Skeletal muscle tissue (tissue), 4 donors: Measurements from ENCODE around the gene RNF34. TPM values are rescaled to one million over a fixed set of nuclear protein-coding genes. Genes with fewer than 3 reads are reported as not detected.
A peak's percentile ranks its signal among the peaks of the same experiment; 100 is the strongest.

Source experiments
- H3K27ac ChIP-seq: one replicate; pipeline ENCODE4 v1.7.0; 2013; ENCODE audit warnings: mild to moderate bottlenecking, low read depth, low read length, inconsistent platforms
- H3K27me3 ChIP-seq, 3 donors: one replicate each; pipeline ENCODE4 v1.7.0; 2013; ENCODE audit warnings: low read length in 3 of 3; ENCODE audit not compliant: control insufficient read depth in 3 of 3, insufficient read depth in 3 of 3
- H3K36me3 ChIP-seq, 3 donors: one replicate each; pipeline ENCODE4 v1.7.0; 2013; ENCODE audit warnings: low read length in 3 of 3; ENCODE audit not compliant: control insufficient read depth in 3 of 3, insufficient read depth in 3 of 3
- H3K4me1 ChIP-seq, 3 donors: one replicate each; pipeline ENCODE4 v1.7.0; 2013; ENCODE audit warnings: low read length in 3 of 3, mild to moderate bottlenecking in 3 of 3; ENCODE audit not compliant: control insufficient read depth in 3 of 3, insufficient read depth in 3 of 3
- H3K4me3 ChIP-seq, 3 donors: one replicate each; pipeline ENCODE4 v1.7.0; 2013; ENCODE audit warnings: low read length in 3 of 3
- H3K9ac ChIP-seq, 3 donors: one replicate each; pipeline ENCODE4 v1.7.0; 2013; ENCODE audit warnings: low read length in 3 of 3, mild to moderate bottlenecking in 3 of 3, moderate library complexity in 2 of 3, low read depth in 1 of 3
- H3K9me3 ChIP-seq, 3 donors: one replicate each; pipeline ENCODE4 v1.7.0; 2013; ENCODE audit warnings: low read length in 3 of 3; ENCODE audit not compliant: control insufficient read depth in 3 of 3
- total RNA-seq: library from RNA; depleted of rRNA; stranded (reverse); fragments of >200 nt; gene quantifications from one replicate; pipeline ENCODE4 v1.2.3, GENCODE V29; 2014
- donor health status: Osteomylitis.

RNF34 gene
- total RNA-seq, 1 donor from 2014 or later = 52.2 TPM

GRCh38 chr12:121388421-121388981 is 11.4 kb upstream of the RNF34 start:
- no peaks in the 10 kb centered on the region for H3K36me3 ChIP-seq
- no peak overlapping the region for H3K9ac ChIP-seq
- no peak overlapping the region for H3K4me3 ChIP-seq
- no peaks in the 10 kb centered on the region for H3K9me3 ChIP-seq
- no peak overlapping the region for H3K27ac ChIP-seq
- no peaks in the 10 kb centered on the region for H3K4me1 ChIP-seq
- H3K27me3 ChIP-seq = no peaks in the 10 kb centered on the region

DNA sequence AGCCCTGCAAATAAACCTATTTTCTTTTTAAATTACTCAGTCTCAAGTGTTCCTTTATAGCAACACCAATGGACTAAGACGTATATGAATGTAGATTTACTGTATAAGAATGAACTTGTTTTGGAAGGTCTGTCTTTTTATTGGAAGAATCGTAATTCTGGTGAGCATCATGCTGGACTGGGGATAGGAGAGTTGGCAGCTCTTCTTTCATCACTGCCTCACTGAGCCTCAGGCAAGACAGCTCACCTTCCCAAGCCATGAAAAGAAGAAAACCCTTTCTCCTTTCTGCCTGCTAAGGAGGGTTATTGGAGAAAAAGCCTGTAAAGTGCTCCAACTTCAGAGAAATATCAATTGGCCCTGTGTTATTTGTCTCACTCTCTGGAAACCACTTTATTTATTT is 9.1 kb upstream of the RNF34 start:
- no peak overlapping the region for H3K27ac ChIP-seq
- no peaks in the 10 kb centered on the region for H3K4me1 ChIP-seq
- no peaks in the 10 kb centered on the region for H3K27me3 ChIP-seq
- no peaks in the 10 kb centered on the region for H3K9me3 ChIP-seq
- no peaks in the 10 kb centered on the region for H3K36me3 ChIP-seq
- H3K9ac ChIP-seq = no peak overlapping the region
- no peak overlapping the region for H3K4me3 ChIP-seq

- H3K27ac ChIP-seq = no peak overlapping the region
- H3K4me3 ChIP-seq = peak overlapping the region in 1 of 3 donors; percentile 45
- H3K9ac ChIP-seq = no peak overlapping the region
Measured at GRCh38 chr12:121391619-121392324, 8.1 kb upstream of the RNF34 start.

GRCh38 chr12:121392325-121392716 is 7.6 kb upstream of the RNF34 start:
- Histone ChIP-seq H3K4me1 (peaks cover 0 to 5% (median 4%) of the 10 kb centered on the region in 3 donors), H3K9ac (no peak overlapping the region), H3K27me3 (no peaks in the 10 kb centered on the region), H3K36me3 (no peaks in the 10 kb centered on the region), H3K27ac (no peak overlapping the region), H3K9me3 (no peaks in the 10 kb centered on the region), H3K4me3 (no peak overlapping the region)

More at GRCh38 chr12:121391619-121392324, 8.1 kb upstream of the RNF34 start:
- Histone ChIP-seq H3K27me3 (no peaks in the 10 kb centered on the region), H3K9me3 (no peaks in the 10 kb centered on the region), H3K4me1 (peaks cover 0 to 5% (median 4%) of the 10 kb centered on the region in 3 donors), H3K36me3 (no peaks in the 10 kb centered on the region)

DNA sequence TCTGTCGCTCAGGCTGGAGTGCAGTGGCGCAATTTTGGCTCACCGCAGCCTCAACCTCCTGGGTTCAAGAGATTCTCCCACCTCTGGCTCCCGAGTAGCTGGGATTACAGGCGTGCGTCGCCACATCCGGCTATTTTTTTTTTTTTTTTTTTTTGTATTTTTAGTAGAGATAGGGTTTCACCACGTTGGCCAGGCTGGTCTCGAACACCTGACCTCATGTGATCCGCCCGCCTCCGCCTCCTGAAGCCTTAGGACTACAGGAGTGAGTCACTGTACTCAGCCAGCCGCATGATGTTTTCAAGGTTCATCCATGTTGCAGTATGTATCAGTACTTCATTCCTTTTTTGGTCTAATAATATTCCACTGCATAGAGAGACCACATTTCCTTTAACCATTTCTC is 2.4 kb upstream of the RNF34 start:
- Histone ChIP-seq H3K27me3 (no peaks in the 10 kb centered on the region), H3K36me3 (peaks cover 0 to 2% (median under 1%) of the 10 kb centered on the region in 3 donors), H3K9me3 (no peaks in the 10 kb centered on the region), H3K9ac (no peak overlapping the region), H3K4me1 (peaks cover 9 to 13% (median 12%) of the 10 kb centered on the region in 3 donors), H3K27ac (no peak overlapping the region), H3K4me3 (no peak overlapping the region)

DNA sequence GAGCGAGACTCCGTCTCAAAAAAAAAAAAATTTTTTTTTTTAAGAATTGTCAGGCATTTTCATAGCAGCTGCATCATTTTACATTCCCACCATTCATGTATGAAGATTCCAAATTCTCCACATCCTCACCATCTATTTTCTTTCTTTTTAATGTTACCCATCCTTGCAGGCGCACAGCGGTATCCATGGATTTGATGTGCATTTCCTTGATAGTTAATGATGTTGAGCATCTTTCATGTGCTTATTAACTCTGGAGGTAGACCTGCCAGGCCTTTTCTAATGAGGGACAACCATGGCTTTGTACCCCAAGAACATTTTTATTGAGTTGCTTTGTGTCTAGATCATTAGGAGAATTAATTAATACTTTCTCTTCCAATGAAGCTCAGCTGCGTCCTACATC is 1.6 kb upstream of the RNF34 start:
- H3K9ac ChIP-seq = no peak overlapping the region
- H3K4me1 ChIP-seq = peaks cover 9 to 13% (median 12%) of the 10 kb centered on the region in 3 donors
- no peak overlapping the region for H3K27ac ChIP-seq
- no peaks in the 10 kb centered on the region for H3K9me3 ChIP-seq
- H3K36me3 ChIP-seq = peaks cover 0 to 5% (median 2%) of the 10 kb centered on the region in 3 donors
- no peaks in the 10 kb centered on the region for H3K27me3 ChIP-seq
- no peak overlapping the region for H3K4me3 ChIP-seq

DNA sequence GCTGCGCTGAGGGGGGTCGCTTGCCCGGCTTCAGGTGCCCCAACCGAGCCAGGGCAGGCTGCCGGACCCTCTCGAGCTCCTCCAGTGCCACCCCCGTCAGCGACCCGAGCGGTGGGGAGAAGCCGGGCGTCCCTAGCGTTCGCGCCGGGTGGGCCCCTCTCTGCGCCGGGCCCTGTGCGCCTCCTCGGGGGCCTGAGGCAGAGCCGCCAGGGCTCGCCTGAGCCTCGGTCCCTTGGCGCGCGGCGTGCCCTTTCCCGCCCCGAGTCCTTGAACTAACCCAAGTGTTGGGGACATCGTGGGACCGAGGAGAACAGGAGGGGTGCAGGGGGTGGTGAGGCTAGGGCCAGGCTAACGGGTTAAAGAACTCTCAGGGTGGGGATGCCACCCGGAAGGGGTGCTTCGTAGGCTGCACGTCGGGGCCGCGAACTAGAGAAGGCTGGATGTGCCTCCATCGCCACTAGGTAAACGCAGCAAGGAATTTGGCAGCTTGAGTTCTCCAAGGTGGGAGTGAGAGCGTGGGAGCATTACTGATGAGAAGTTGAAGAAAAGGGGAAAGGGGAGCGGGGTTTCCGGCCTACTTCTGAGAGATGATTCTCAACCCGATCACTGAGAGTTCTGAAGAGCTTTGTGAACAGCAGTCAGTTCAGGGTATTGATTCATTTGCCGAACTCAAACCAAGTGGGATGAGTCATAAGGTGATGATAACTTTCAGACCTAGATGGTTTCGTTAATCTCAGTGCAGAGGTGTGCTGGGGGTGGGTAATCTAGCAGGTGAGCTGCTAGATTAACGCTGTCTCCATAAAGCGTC is 618 bp downstream of the RNF34 start:
- Histone ChIP-seq H3K36me3 (peaks cover 5 to 11% (median 6%) of the 10 kb centered on the region in 3 donors), H3K27me3 (no peaks in the 10 kb centered on the region), H3K4me1 (peaks cover 13 to 25% (median 18%) of the 10 kb centered on the region in 3 donors), H3K4me3 (peak overlapping the region; percentile 91 to 97 (median 91)), H3K9me3 (no peaks in the 10 kb centered on the region), H3K27ac (peak overlapping the region; percentile 93), H3K9ac (peak overlapping the region; percentile 95 to 98 (median 98))

- Histone ChIP-seq H3K4me3 (no peak overlapping the region), H3K4me1 (peaks cover 11 to 23% (median 21%) of the 10 kb centered on the region in 3 donors), H3K9me3 (no peaks in the 10 kb centered on the region), H3K27ac (no peak overlapping the region), H3K9ac (no peak overlapping the region), H3K36me3 (peaks cover 6 to 18% (median 15%) of the 10 kb centered on the region in 3 donors), H3K27me3 (no peaks in the 10 kb centered on the region)
Measured at GRCh38 chr12:121403721-121404120, 3.8 kb downstream of the RNF34 start.

GRCh38 chr12:121404734-121405133 is 4.8 kb downstream of the RNF34 start:
- Histone ChIP-seq H3K9ac (no peak overlapping the region), H3K4me1 (peaks cover 9 to 21% (median 19%) of the 10 kb centered on the region in 3 donors), H3K36me3 (peaks cover 6 to 18% (median 15%) of the 10 kb centered on the region in 3 donors), H3K27ac (no peak overlapping the region), H3K27me3 (no peaks in the 10 kb centered on the region), H3K4me3 (no peak overlapping the region), H3K9me3 (no peaks in the 10 kb centered on the region)

DNA sequence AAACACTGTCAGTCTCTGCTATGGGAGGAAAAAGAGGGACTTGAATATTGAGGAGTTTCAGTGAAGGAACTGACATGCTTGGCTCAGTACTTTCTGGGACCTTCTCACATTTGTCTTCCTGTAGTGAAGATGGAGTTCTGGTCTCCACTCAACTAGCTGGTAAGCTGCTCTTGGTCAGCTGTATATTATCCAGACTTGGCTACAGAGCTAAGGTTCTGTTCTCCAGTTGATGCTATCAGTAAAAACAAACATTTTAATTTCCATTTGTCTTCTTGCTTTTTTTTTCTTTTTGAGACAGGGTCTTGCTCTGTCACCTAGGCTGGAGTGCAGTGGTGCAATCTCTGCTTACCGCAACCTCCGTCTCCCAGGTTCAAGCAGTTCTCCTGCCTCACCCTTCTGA is 5.3 kb downstream of the RNF34 start:
- no peaks in the 10 kb centered on the region for H3K27me3 ChIP-seq
- H3K9ac ChIP-seq = no peak overlapping the region
- H3K4me3 ChIP-seq = no peak overlapping the region
- H3K27ac ChIP-seq = no peak overlapping the region
- no peaks in the 10 kb centered on the region for H3K9me3 ChIP-seq
- H3K4me1 ChIP-seq = peaks cover 9 to 21% (median 18%) of the 10 kb centered on the region in 3 donors
- peaks cover 4 to 18% (median 15%) of the 10 kb centered on the region in 3 donors for H3K36me3 ChIP-seq
